GM19395 (cell line): Measurements from ENCODE around the gene AP5S1.

ENCODE experiments used
- ATAC-seq: cut with Tn5 transposase; IDR thresholded peaks from one replicate; pipeline ENCODE4 v1.9.1; 2021; ENCODE audit warnings: mild to moderate bottlenecking, moderate library complexity; ENCODE audit not compliant: unreplicated experiment

The AP5S1 gene, protein sequence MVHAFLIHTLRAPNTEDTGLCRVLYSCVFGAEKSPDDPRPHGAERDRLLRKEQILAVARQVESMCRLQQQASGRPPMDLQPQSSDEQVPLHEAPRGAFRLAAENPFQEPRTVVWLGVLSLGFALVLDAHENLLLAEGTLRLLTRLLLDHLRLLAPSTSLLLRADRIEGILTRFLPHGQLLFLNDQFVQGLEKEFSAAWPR

DNA sequence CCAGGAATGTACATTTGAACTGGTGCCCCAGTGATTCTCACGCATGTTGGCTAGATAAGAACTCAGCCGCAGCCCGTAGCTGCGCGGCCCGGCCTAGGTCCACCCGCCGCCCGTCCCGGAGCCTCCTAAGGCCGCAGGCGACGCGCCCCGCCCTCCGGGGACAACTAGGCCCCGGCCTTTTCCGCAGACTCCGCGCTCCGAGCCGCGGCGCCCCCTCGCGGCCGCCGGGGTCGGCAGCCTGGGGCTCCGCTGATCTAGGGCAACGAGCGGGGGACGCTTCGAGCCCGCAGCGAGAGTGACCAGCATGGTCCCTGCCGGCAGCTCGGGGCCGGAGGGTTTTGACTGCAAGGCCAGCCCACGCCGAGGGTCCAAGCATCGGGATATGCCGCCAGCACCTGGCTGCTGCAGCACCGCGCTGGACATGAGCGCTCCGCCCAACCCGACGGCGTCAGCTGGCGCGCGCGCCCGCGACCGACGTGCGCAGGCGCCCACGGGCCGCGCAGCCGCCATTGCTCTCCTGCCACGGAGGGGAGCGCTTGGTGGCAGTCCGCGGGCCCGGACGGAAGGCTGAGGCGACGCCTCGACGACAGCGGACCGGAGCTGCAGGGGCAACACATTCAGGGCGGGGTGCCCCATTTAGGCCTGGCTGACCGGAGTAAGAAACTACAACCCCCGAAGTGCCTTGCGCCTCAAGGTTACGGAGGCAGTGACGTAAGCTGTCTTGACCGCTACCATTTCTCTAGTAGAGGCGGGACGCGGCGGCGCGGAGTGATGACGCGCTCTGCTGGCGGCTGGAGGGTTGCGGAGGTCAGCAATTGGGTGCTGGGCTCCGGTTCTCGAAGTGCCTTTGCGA lies at the start of gene AP5S1:
Gene AP5S1, plus strand, starts transcription at position 500 of the 853 bp plus-strand sequence. CDS start 1,571 bp downstream, outside the sequence.
- peak; percentile 84 for ATAC-seq

GRCh38 chr20:3771552-3772058 lies 48.7 kb upstream of the AP5S1 start:
- no peak for ATAC-seq

DNA sequence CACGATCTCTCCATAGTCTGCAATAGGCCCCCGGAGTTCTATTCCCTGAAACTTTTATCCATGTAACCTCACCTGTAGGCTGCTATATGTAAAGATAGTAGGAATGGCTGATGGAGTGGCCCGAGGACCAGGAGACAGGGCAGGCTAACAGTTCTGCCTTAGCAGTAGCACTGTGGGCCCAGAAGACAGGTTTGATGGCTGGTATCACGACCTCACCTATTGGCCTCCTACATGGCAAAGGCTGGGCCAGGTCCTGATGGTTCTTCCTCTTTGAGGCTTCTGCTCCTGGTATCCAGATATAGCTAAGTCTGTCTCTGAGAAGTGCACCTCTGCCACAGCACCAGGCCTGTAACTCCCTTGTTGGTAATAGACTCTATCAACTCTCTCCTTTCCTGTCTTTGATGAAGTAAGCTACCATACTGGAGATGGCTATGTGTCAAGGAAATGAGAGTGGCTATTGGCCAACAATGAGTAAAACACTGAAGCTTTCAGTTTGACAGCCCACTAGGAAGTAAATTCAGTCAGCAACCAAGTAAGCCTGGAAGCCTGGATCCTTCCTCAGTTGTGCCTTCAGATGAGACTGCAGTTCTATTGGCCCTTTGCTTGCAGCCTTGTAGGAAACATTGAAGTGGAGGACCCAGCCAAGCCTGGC lies 44.8 kb upstream of the AP5S1 start:
- ATAC-seq: no peak

DNA sequence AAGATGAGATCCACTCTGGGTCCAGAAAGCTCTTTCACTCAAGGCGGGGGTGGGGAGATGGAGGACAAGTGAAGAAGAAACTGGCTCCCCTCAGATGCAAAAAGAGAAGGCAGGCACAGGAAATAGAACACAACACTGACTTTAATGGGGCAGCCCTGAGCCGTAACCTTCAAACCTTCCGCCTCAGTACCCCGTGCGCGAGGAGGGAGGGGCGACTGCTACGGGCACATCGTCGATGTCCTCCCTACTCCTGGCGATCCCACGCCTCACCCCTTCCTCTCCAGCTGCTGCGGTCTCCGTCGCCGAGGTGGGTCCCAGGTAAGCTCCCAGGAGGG lies 43.0 kb upstream of the AP5S1 start:
- no peak for ATAC-seq

- ATAC-seq: no peak
These were observed 42.4 kb upstream of the AP5S1 start for GRCh38 chr20:3777716-3778629.

GRCh38 chr20:3778976-3779375 lies 41.4 kb upstream of the AP5S1 start:
- ATAC-seq: no peak

DNA sequence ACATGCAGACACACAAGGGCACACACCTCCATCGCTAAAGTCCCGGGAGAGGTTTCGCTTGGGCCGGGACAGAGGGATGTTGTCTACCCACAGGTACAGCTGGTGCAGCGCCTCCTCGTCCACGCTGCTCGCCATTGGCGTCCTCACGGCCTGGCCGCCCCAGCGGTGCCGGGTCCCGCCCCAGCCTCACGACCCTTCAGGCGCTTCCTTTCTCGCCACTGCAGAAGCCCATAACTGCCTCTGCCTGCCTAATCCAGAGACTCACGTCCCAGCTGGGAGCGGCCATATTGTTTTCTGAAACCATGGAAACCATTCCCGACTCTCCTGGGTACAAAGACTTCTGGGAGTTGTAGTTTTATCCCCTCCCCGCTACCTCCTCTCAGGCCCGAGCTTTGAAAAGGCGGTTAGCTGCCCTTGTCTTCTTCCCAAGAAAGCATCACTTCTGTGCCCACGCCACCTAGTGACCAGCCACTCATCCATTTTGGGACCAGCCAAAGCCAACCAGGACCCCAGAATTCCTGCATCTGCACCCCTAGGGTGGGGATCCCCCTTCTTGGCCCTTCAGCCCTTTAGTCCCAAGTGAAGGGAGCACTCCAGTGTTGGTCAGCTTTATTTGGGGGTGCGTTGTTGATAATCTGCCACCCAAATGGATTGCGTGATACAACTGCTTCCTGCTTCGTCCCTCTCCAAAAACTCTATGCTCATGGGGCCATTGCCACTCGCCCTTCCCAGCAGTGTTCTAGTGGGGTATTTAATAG lies 39.0 kb upstream of the AP5S1 start, which contains the start of gene SPEF1:
Gene SPEF1, minus strand, starts transcription at position 296 of the 758 bp plus-strand sequence. Its CDS starts 161 bp downstream, at position 135.
- peak; percentile 61 for ATAC-seq

GRCh38 chr20:3782597-3782996 lies 37.8 kb upstream of the AP5S1 start:
- no peak for ATAC-seq

DNA sequence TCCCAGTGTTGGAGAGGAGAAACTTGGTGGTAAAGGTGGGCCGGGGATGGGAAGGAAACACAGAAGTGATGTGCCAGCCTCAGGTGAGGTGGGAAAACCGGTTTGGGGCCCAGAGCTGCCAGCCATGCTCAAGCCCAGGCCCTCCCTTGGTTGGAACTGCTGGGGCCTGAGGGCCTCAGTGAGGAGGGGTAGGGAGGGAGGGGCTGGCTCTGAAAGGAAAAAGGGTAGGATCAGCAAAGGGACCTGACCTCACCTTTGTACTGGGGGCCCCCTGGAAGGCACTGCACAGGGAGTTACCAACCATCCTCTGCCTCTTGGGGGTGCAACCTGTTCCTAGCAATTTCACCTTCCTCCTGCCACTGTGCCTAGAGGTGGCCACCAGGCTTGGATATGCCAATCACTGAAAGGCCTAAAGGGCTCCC lies 37.3 kb upstream of the AP5S1 start:
- no peak for ATAC-seq

DNA sequence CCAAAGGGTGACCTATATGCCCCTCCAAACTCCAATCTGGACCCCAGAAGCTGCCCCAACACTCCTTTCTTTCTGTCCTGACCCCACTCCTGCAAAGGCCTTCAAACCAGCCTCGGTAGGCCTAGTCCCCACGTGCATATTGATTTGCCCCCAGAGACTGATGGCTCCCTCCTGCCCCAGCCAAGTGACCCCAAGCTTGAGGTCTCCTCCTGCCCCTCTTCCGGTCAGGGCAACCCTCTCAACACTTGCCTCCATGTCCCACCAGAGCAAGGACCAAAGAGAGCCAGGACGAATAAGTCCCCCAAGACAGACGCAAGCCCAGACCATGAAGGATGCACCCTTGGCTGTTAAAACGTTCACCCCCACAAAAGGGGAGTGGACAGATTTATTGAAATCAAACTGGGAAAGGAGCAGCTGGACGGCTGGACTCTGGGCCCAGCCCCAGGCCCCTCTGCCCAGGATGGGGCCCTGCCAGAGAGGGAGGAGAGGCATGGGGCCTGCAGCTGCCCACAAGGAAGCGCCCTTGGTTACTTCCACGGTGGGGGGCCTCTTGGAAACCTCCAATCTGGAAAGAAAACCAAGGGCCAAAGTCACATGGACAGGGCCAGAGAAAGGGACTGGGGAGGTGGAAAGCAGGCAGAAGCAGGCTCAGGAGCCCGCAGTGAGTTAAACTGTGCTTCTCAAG lies 36.7 kb upstream of the AP5S1 start:
- ATAC-seq: no peak

GRCh38 chr20:3784216-3784853 lies 36.0 kb upstream of the AP5S1 start:
- ATAC-seq: no peak

DNA sequence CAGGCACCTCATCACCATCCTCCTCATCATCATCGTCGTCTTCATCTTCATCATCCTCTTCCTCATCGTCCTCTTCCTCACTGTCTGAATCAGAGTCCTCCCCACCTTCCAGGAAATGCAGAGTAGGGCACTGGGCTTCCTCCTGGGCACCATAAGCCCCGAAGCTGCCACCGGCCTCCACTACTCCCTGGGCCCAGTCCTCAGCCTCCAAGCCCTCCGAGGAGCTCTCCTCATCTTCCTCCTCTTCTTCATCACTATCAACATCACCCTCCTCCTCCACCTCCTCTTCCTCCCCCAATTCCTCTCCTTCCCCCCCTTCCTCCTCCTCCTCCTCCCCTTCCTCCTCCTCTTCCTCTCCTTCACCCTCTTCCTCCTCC lies 35.5 kb upstream of the AP5S1 start:
- no peak for ATAC-seq

GRCh38 chr20:3785240-3786125 lies 34.9 kb upstream of the AP5S1 start:
- no peak for ATAC-seq

DNA sequence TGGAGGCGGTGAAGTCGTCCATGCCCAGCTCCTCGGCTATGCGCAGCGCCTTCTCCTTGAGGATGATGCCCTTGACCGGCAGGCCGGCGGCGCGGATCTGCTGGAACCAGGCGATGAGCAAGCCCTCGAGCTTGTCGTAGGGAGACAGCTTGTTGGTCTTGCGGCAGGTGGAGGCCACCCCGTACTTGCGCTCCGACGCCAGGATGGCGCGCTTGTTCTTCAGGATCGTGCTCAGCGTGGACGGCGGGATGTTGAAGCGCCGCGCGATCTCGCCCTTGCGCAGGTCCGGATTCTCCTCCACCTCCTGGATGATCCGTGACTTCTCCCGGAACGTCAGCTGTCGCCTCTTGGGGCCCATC lies 34.2 kb upstream of the AP5S1 start:
- no peak for ATAC-seq

DNA sequence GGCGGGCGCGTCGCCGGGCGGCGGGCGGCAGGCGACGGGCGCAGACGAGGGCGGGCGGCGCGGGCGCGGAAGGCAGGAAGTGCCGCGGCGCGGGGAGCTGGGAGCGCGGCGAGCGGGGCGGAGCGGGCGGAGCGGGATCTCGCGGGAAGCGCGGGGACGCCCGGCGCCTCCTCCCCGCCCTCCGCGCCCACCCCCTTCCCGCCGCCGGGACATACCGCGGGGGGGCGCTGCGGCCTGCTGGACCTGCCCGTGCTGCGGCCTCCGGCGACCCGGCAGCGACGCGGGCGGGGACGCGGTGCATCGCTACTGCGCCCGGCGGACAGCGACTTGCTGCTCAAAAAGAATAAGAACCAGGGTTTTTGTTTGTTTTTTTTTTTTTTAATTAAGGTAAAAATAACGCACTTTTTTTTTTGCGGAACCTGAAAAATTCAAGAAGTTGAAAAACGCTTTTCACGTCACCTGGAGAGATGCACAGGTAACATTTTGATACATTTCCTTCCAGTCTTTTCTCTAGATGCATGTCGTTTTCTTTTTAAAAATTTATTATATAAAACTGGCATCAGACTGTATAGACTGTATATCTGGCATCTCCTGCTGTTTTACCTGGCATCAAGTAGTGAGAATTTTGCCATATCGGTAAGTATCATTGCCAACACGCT lies 33.6 kb upstream of the AP5S1 start, which contains the start of gene CENPB:
Gene CENPB, minus strand, starts transcription at position 76 of the 659 bp plus-strand sequence. CDS start 257 bp downstream, outside the sequence.
- ATAC-seq: peak; percentile 71

GRCh38 chr20:3787324-3788014 lies 32.9 kb upstream of the AP5S1 start:
- no peak for ATAC-seq
